Activated CD8-positive, alpha-beta memory T cell treated with anti-CD3 and anti-CD28 coated beads, Interleukin-2, amount 50 U/mL, for 48 hours (primary cell): ENCODE data around the gene KCTD7.
"Not testable (repeated sequence)": the region's sequence is repeated elsewhere in the genome, so short reads cannot be mapped to it uniquely, and the experiment has no call there.

Source experiments
- DNase-seq: peaks from one replicate; pipeline ENCODE4 v3.0.0-alpha.2; 2020

The KCTD7 gene

GRCh38 chr7:66617295-66617694 lies 11.4 kb upstream of the KCTD7 start:
- DNase-seq: no peak

- DNase-seq: not testable (repeated sequence)
Observed at GRCh38 chr7:66619341-66619948, 9.2 kb upstream of the KCTD7 start.

GRCh38 chr7:66626331-66626934 lies 2.2 kb upstream of the KCTD7 start:
- DNase-seq: no peak

DNA sequence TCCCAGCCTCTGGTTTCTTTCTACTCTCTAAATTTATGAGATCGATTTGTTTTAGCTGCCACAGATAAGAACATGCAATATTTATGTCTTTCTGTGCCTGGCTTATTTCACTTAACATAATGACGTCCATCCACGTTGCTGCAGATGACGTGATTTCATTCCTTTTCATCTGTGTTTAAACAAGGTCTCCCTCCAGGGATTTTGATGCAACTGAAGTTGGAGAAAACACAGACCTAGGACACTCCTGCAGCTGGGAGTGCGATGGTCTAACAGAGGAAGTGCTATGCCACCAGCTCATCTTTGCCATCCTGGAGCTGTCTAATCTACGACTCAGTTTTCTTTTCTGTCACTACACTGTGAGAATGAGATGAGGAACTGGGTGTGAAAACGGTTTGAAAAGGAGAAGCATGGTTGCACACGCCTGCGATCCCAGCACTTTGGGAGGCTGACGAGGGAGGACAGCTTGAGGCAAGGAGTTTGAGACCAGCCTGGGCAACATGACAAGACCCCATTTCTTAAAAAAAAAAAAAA lies 1.5 kb upstream of the KCTD7 start:
- no peak for DNase-seq

DNA sequence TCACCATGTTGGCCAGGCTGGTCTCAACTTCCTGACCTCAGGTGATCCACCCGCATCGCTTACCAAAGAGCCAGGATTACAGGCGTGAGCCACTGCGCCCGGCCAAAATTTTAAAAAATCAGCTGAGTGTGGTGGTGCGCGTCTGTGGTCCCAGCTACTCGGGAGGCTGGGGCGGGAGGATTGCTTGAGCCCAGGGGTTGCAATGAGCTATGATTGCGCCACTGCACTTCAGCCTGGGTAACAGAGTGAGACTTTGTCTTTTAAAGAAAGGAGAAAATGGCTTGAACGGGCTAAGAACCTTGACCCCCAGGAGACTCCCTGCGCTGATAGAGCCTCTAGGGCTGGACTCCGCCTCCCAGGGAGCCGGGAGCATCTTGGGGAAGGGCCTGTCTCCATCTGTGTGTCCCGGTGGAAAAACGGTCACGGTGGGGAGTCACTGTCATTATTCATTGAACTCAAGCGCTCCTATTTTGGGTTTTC lies 760 bp upstream of the KCTD7 start:
- no peak for DNase-seq

DNA sequence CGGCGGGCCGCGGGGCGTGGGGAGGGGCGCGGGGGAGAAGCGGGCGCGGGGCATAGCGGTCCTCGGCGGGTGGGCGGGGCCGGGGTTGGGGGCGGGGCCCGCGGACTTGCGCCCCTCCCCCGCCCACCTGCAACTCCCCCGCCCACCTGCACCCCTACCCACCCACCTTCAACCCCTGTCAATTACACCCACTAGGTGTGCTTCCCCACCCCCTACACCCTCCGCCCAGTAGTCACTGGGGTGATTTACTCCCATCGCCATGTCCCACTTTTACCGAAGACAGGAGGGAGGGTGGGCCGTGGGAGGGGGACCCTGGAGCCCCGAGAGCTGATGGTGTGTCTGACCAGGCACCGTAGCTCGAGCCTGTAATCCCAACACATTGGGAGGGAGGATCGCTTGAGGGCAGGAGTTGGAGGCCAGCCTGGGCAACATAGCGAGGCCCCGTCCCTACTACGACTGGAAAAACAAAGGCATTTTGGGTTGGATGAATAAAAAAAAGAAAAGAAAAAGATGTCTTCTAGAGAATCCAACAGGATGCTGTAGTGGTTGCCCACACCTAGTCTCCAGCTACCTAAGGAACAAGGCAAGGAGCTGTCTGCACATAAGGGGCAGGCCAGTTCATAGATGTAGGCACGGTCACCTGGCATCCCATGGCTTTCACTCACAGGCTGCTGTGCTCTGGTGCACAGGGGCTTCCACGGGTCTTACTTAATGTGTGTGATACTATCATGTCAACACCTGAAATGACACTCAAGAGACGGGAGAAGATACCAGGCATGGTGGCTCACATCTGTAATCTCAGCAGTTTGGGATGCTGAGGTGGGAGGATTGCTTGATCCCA lies 761 bp downstream of the KCTD7 start:
- DNase-seq: no peak

DNA sequence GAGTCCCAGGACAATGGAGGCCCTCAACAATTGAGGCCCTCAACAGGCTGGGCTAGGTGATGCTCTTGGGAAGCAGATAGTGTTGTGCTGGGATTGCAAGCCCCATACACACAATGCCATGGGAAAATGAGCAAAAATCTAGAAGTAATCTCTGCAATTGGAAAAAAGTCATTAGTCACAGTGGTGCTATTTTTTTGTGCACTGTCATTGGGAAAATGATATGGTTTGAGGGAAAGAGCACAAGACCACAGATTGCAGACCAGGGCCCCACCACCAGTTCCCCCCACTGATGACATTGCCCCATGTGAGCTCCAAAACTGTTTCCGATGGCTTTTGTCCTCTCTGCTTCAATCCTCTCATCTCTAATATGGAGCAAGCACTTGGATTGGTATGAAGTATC lies 1.9 kb downstream of the KCTD7 start:
- no peak for DNase-seq

GRCh38 chr7:66631471-66631870 lies 2.8 kb downstream of the KCTD7 start:
- no peak for DNase-seq

GRCh38 chr7:66634816-66635215 lies 6.1 kb downstream of the KCTD7 start:
- DNase-seq: no peak

DNA sequence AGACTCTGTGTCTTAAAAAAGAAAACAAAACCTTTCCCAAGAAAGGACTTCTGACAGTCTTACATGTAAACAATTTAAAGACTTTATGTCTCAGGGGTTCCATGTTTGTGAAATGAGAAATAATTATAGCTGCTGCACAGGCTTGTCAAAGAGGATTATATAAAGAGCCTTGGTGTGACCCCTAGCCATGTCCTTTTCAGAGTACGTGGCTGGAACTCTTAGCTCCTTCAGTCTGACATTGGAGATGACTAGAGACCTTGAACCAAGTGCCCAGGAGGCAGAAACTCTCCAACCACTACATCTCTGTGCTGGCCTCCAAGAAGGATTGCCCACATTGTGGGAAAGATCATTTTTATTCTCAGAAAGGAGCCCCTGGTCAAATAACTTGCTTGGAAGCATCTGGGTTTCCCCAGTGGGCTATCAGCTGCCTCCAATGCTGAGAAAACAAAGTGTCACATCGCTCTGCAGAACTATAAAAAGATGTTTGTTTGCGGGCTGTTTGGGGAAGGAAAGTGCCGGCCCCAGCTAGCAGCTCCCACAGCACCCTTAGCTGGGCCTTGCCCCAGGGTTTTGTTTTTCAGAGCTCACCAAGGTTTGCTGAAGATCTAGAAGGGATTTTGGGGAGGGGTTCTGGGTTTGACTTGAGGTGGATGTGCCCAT lies 6.8 kb downstream of the KCTD7 start:
- not testable (repeated sequence) for DNase-seq

DNA sequence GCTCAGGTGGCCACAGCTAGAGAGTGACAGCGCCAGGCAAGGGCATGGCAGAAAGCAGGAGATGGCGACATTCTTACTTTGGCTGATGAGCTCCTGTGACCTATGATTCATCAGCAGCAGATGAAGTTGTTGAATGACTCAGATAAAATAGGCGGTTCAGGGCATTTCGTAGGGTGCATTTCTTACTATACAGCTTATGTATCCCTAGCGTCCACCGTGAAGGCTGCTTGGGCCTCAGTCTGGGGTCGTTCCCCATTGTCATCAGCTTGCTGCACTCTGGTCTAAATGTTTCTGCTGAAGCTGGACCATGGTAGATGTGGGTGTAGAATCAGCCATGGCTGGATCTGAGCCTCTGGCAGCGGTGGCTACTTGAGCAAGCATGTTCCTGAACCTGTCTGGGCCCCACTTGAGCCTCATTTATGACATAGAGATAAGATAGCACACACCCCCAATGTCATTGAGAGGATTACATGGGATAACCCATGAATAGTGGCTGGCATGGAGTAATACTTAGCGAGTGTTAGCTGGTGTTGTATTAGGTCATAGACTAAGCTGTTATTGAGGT lies 7.4 kb downstream of the KCTD7 start:
- not testable (repeated sequence) for DNase-seq

DNA sequence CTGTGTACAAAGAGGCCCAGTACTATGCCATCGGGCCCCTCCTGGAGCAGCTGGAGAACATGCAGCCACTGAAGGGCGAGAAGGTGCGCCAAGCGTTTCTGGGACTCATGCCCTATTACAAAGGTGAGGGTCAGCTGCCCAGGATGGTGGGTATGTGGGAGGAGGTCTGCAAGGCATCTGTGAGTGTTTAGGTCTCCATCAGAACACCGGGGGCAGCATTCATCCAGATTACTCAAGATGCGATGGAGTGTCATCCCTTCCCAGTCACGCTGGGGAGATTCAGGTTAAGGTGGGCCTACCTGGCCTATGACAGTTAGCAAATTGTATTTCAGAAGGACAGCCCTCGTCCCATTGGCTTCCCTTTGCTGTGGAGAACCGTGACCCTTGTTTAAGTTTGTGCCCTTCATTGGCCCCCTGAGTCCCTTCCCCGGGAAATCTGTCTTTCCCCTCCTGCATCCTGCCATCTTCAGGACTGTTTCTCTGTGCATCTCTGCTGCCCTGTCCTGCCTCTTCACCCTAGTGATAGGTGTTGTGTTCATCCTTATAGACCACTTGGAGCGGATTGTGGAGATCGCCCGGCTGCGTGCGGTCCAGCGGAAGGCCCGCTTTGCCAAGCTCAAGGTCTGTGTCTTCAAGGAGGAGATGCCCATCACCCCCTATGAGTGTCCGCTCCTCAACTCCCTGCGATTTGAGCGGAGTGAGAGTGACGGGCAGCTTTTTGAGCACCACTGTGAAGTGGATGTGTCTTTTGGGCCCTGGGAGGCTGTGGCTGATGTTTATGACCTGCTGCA lies 9.8 kb downstream of the KCTD7 start:
- no peak for DNase-seq

- DNase-seq: no peak
Observed at GRCh38 chr7:66639773-66640172, 11.1 kb downstream of the KCTD7 start.

- DNase-seq: no peak
Observed at GRCh38 chr7:66640802-66641525, 12.3 kb downstream of the KCTD7 start.

- no peak for DNase-seq
Observed at GRCh38 chr7:66641526-66641871, 12.8 kb downstream of the KCTD7 start.

- DNase-seq: no peak
Observed at GRCh38 chr7:66642186-66642585, 13.5 kb downstream of the KCTD7 start.

DNA sequence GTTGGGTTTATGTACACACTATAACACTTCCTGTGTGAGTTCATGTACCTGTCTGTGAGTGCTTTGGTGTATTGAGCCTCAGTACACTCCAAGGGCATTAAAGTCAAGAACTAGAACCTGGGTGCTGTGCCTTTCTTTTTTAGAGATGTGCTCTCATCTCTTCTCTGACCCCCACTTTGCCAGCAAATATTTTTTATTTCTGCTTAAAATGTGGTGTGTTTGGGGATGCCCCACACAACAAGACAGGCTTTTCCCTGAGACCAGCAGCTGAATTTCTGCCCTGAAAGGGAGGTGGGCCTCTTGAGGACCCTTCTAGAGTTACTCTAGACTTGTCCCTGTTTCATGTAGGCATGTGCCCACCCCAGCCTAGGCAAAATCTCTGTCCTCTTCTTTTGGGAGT lies 14.3 kb downstream of the KCTD7 start:
- no peak for DNase-seq

- DNase-seq: no peak
Observed at GRCh38 chr7:66643395-66643794, 14.7 kb downstream of the KCTD7 start.

- not testable (repeated sequence) for DNase-seq
Observed at GRCh38 chr7:66651026-66651425, 22.3 kb downstream of the KCTD7 start.

DNA sequence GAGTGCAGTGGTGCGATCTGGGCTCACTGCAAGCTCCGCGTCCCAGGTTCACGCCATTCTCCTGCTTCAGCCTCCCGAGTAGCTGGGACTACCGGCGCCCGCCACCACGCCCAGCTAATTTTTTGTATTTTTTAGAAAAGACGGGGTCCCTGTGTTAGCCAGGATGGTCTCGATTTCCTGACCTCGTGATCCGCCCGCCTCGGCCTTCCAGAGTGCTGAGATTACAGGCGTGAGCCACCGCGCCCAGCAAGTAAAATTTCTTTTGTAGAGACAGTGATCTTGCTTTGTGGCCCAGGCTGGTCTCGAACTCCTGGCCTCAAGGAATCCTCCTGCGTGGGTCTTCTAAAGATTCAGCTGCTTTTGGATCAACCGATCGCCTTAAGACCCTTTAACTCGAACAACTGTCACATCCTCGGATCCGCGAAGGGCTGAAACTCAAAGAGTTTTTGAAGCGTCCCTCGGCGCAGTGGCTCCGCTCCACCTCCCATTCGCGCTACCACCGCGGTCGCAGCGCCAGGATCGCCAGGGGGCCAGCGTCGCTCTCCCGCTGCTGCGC lies 25.1 kb downstream of the KCTD7 start:
- not testable (repeated sequence) for DNase-seq
